H1 (cell line): ENCODE data around the gene AP2A1. TPM values are rescaled to one million over a fixed set of nuclear protein-coding genes. Genes with fewer than 3 reads are reported as not detected.

Source experiments
- BCL11A ChIP-seq, 2 experiments: IDR thresholded peaks; one replicate each; pipeline ENCODE4 v1.6.1; 2011; ENCODE audit warnings: low read depth in 2 of 2, low read length in 2 of 2, mild to moderate bottlenecking in 2 of 2
- BRCA1 ChIP-seq: IDR thresholded peaks from 2 replicates; pipeline ENCODE4 v1.6.1; 2012; ENCODE audit warnings: low read depth, low read length, improper control_type of control experiment
- CBX5 ChIP-seq: fragments of 300-800, 300-1000 bp; sonication (generic); IDR thresholded peaks from 2 replicates; pipeline ENCODE4 v1.7.1; 2016; ENCODE audit warnings: antibody characterized with exemption, low read length, low read depth
- CREB1 ChIP-seq: IDR thresholded peaks from 2 replicates; pipeline ENCODE4 v1.6.1; 2012; ENCODE audit warnings: inconsistent platforms
- CTBP2 ChIP-seq: IDR thresholded peaks from 2 replicates; pipeline ENCODE4 v1.7.0; 2011; ENCODE audit warnings: borderline replicate concordance, mild to moderate bottlenecking, moderate library complexity, mixed read lengths, low read length; ENCODE audit not compliant: insufficient read depth, insufficient read length
- EP300 ChIP-seq, 2 experiments: IDR thresholded peaks; 1 replicate in 1 of 2; 2 replicates in 1 of 2; pipeline ENCODE4 v1.6.1; 2011 to 2012; ENCODE audit warnings: low read depth in 2 of 2, low read length in 2 of 2, mild to moderate bottlenecking in 2 of 2, borderline replicate concordance in 1 of 2, inconsistent platforms in 1 of 2, moderate library complexity in 1 of 2
- HDAC6 ChIP-seq: IDR thresholded peaks from one replicate; pipeline ENCODE4 v1.7.1; 2012; ENCODE audit warnings: low read depth, mild to moderate bottlenecking, inconsistent platforms, low read length, moderate library complexity
- KDM1A ChIP-seq: fragments of 200-600, 300-600 bp; sonication (generic); IDR thresholded peaks from 2 replicates; pipeline ENCODE4 v1.7.1; 2016; ENCODE audit warnings: mild to moderate bottlenecking, low read length, borderline replicate concordance
- POLR2A ChIP-seq, 2 experiments: IDR thresholded peaks; 1 replicate in 1 of 2; 2 replicates in 1 of 2; pipeline ENCODE4 v1.6.1; 2011; ENCODE audit warnings: low read depth in 2 of 2, low read length in 2 of 2, mild to moderate bottlenecking in 2 of 2; ENCODE audit errors: control extremely low read depth in 1 of 2
- POLR2AphosphoS5 ChIP-seq: IDR thresholded peaks from 2 replicates; pipeline ENCODE4 v1.6.1; 2011; ENCODE audit warnings: low read depth, low read length
- RBBP5 ChIP-seq: IDR thresholded peaks from 2 replicates; pipeline ENCODE4 v1.7.1; 2012; ENCODE audit warnings: low read depth, mild to moderate bottlenecking, inconsistent platforms, low read length, moderate library complexity, borderline replicate concordance
- RNF2 ChIP-seq: fragments of 200-900, 300-1000 bp; sonication (generic); IDR thresholded peaks from 2 replicates; pipeline ENCODE4 v1.7.1; 2016; ENCODE audit warnings: borderline replicate concordance, low read depth, mild to moderate bottlenecking, antibody characterized with exemption, low read length; ENCODE audit not compliant: poor library complexity, severe bottlenecking; ENCODE audit errors: missing control alignments
- SUZ12 ChIP-seq: fragments of 200-600 bp; sonication (generic); IDR thresholded peaks from 2 replicates; pipeline ENCODE4 v1.6.1; 2012; ENCODE audit warnings: mild to moderate bottlenecking, inconsistent platforms, low read length, moderate library complexity, mixed read lengths
- TCF12 ChIP-seq: IDR thresholded peaks from 2 replicates; pipeline ENCODE4 v1.6.1; 2011; ENCODE audit warnings: low read depth, mild to moderate bottlenecking, low read length
- YY1 ChIP-seq: IDR thresholded peaks from 2 replicates; pipeline ENCODE4 v1.6.1; 2011; ENCODE audit warnings: low read depth, mild to moderate bottlenecking, low read length
- polyA plus RNA-seq, 7 experiments: library from polyadenylated mRNA; depleted of rRNA in 3 of 7; stranded (reverse) in 5 of 7; unstranded in 2 of 7; fragments of >200 nt in 5 of 7; fragments of 200-250 nt in 2 of 7; gene quantifications; 1 replicate in 5 of 7; 2 replicates in 1 of 7; 4 replicates in 1 of 7; pipeline versions ENCODE4 v1.2.1 to v1.2.3, GENCODE V29; 2011 to 2013; ENCODE audit warnings: missing spikeins in 2 of 7, mixed read lengths in 2 of 7
- total RNA-seq: library from RNA; stranded (reverse); fragmentation: NEBNext Ultra II Directional; extraction: Animal tissue kit (Norgen Biotek cat#: 25700); gene quantifications from 2 replicates; pipeline ENCODE4 v1.2.1, GENCODE V29; 2021
- TF ChIP-seq, protein P1 (sequence below), 3 experiments: IDR thresholded peaks; 1 replicate in 2 of 3; 2 replicates in 1 of 3; pipeline versions ENCODE4 v1.5.1 to v1.6.1; 2011; ENCODE audit warnings: low read length in 3 of 3, mild to moderate bottlenecking in 3 of 3, inconsistent platforms in 2 of 3, low read depth in 1 of 3, moderate library complexity in 1 of 3; ENCODE audit not compliant: insufficient read depth in 1 of 3; ENCODE audit errors: control extremely low read depth in 1 of 3
- TF ChIP-seq, protein P2 (sequence below): IDR thresholded peaks from 2 replicates; pipeline ENCODE4 v1.6.1; 2011; ENCODE audit warnings: low read depth, mild to moderate bottlenecking, low read length; ENCODE audit not compliant: insufficient read depth
- TF ChIP-seq, protein P3 (sequence below): IDR thresholded peaks from 2 replicates; pipeline ENCODE4 v1.6.1; 2012; ENCODE audit warnings: inconsistent platforms

Gene AP2A1
- total and polyA plus RNA-seq, 2 of the 8 experiments (the other 6 are each of a cell fraction or from before 2014, with no cell fraction given) = 105 to 106 TPM

DNA sequence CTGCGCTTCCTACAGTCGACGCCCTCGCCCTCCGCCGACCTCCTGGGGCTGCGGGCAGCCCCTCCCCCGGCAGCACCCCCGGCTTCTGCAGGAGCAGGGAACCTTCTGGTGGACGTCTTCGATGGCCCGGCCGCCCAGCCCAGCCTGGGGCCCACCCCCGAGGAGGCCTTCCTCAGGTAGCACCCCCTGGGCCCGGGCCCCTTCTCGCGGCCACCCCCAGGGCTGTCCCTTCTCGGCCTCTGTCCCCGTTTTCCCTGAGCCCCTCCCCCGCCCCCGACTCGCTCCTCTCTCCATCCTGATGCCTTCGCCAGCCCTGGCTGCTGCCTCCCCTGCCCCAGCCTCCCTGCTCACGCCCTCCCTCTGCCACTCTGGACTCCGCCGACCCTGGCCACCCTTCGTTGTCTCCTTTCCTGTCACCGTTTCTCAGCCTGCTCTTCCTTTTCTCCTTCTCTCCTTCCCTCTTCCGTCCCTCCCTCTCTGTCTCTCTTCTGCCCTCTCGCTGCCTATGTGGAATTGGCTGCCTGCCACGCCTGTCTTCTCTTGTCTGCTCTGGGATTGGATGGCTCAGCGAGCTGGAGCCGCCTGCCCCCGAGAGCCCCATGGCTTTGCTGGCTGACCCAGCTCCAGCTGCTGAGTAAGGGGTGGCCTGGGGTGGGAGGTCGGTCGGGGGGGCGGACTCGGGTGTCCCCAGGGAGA lies 35.3 kb downstream of the AP2A1 start (continued):
- TF ChIP-seq, protein P1, sequence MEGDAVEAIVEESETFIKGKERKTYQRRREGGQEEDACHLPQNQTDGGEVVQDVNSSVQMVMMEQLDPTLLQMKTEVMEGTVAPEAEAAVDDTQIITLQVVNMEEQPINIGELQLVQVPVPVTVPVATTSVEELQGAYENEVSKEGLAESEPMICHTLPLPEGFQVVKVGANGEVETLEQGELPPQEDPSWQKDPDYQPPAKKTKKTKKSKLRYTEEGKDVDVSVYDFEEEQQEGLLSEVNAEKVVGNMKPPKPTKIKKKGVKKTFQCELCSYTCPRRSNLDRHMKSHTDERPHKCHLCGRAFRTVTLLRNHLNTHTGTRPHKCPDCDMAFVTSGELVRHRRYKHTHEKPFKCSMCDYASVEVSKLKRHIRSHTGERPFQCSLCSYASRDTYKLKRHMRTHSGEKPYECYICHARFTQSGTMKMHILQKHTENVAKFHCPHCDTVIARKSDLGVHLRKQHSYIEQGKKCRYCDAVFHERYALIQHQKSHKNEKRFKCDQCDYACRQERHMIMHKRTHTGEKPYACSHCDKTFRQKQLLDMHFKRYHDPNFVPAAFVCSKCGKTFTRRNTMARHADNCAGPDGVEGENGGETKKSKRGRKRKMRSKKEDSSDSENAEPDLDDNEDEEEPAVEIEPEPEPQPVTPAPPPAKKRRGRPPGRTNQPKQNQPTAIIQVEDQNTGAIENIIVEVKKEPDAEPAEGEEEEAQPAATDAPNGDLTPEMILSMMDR (IDR thresholded peaks at IDR 0.05; ENCODE audit: control extremely low read depth in 1 of 3, insufficient read depth in 1 of 3, low read depth in 1 of 3, low read length in 3 of 3) = peak; percentile 4 to 31 (median 8); a peak in 2 of 4 replicates
- TF ChIP-seq KDM1A (no peak), CREB1 (no peak), TCF12 (no peak), RBBP5 (no peak), HDAC6 (no peak), YY1 (no peak), CBX5 (no peak), BCL11A (IDR thresholded peaks at IDR 0.05; ENCODE audit: low read depth in 2 of 2, low read length in 2 of 2) (no peak), POLR2A (IDR thresholded peaks at IDR 0.05; ENCODE audit: control extremely low read depth in 1 of 2, low read depth in 2 of 2, low read length in 2 of 2) (no peak), CTBP2 (no peak), RNF2 (no peak), SUZ12 (no peak), EP300 (IDR thresholded peaks at IDR 0.05; ENCODE audit: borderline replicate concordance in 1 of 2, low read depth in 2 of 2, low read length in 2 of 2) (no peak), BRCA1 (no peak), POLR2AphosphoS5 (no peak)
- TF ChIP-seq, protein P2, sequence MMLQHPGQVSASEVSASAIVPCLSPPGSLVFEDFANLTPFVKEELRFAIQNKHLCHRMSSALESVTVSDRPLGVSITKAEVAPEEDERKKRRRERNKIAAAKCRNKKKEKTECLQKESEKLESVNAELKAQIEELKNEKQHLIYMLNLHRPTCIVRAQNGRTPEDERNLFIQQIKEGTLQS = no peak
- TF ChIP-seq, protein P3, sequence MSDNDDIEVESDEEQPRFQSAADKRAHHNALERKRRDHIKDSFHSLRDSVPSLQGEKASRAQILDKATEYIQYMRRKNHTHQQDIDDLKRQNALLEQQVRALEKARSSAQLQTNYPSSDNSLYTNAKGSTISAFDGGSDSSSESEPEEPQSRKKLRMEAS = 0 out of 2 replicates have a peak, but pooled peaks have one; percentile 6
